ENCODE measurements around the gene NT5C. TPM values are rescaled to one million over a fixed set of nuclear protein-coding genes. Genes with fewer than 3 reads are reported as not detected.
"Not testable (repeated sequence)": the region's sequence is repeated elsewhere in the genome, so short reads cannot be mapped to it uniquely, and the experiment has no call there.

NT5C gene
- polyA plus RNA-seq (ENCODE audit: low read depth in 6 of 6): 100 to 1,000 TPM in 3 of 6 donors, 10 to 100 TPM in 3; 85.0 to 136 (median 111) TPM

DNA sequence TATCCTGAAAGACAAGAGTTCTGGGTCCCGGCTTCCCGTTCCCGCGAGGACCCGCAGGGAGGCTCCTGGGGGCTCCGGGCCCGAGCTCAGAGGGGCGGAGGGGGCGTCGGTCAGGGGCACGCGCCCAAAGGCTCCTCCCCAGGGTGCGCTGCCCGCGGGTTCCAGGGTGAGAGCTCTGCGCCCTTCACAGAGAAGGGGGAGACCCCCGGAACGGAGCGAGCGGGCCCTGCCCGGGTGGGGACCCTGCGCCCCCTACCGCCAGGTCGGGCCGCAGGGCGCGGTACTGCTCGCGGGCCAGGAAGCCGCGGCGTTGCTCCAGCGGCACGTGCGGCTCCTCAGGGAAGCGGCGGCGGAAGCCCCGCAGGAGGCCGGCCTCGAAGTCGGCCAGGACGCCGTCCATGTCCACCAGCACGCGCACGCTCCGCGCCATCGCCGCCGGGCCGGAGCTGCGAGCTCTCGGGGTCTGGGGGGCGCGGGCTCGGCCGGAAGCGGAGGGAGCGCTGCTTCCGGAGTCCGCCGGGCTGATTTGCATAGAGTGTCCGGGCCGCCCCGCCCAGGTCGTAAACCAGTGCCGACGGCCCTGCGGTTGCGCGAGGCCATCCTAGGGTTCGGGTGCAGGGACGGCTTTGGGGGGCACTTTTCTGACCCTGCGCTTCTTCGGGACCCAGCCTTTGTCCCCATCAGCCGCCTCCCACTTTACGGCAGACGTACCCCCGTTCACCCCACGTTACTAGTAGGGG lies at the start of gene NT5C:
NT5C (minus strand) TSS at position 465 of the 740 bp plus-strand sequence; CDS start at position 430, 35 bp downstream.
- no peaks in the 10 kb centered on the region for H3K27me3 Mint-ChIP-seq
- ATAC-seq (ENCODE audit: low read depth in 2 of 2) (peak; percentile 84 to 85), DNase-seq (peak; percentile 77)
- peak within 1 kb of the TSS; percentile 82 to 96 (median 94) for H3K27ac Mint-ChIP-seq
- H3K36me3 Mint-ChIP-seq: peaks cover 0 to 6% of the 10 kb centered on the region in 2 donors
- no peaks in the 10 kb centered on the region for H3K9me3 Mint-ChIP-seq
- H3K4me3 Mint-ChIP-seq: peak within 1 kb of the TSS; percentile 91 to 96 (median 94)
- peaks cover 10 to 37% (median 35%) of the 10 kb centered on the region in 3 donors for H3K4me1 Mint-ChIP-seq

GRCh38 chr17:75181110-75181509 lies 49.6 kb upstream of the NT5C start:
- no peaks in the 10 kb centered on the region for H3K36me3 Mint-ChIP-seq

DNA sequence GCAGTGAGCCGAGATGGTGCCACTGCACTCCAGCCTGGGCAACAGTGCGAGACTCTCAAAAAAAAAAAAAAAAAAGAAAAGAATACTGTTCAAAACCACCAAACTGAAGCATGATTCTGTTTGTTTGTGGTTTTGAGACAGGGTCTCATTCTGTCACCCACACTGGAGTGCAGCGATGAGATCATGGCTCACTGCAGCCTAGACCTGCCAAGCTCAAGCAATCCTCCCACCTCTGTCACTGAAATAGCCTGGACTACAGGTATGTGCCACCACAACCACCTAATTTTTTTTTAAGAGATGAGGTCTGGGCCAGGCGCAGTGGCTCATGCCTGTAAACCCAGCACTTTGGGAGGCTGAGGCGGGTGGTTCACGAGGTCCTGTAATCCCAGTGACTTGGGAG lies 46.9 kb upstream of the NT5C start:
- Mint-ChIP-seq H3K4me3 (no peak overlapping the region), H3K4me1 (peaks cover 11 to 56% (median 26%) of the 10 kb centered on the region in 3 donors), H3K27ac (no peak overlapping the region), H3K9me3 (no peaks in the 10 kb centered on the region), H3K27me3 (no peaks in the 10 kb centered on the region), H3K36me3 (peaks cover 0 to 6% of the 10 kb centered on the region in 2 donors)
- ATAC-seq (ENCODE audit: low read depth in 2 of 2) (no peak), DNase-seq (no peak)

More at GRCh38 chr17:75181110-75181509, 49.6 kb upstream of the NT5C start:
- DNase-seq: no peak
- H3K4me3 Mint-ChIP-seq: peak overlapping the region; percentile 87 to 98 (median 91)
- H3K9me3 Mint-ChIP-seq: peaks cover 0 to 5% (median 0%) of the 10 kb centered on the region in 7 donors
- peak overlapping the region in 5 of 6 donors; percentile 91 to 96 (median 94) for H3K27ac Mint-ChIP-seq
- no peaks in the 10 kb centered on the region for H3K27me3 Mint-ChIP-seq
- H3K4me1 Mint-ChIP-seq: peaks cover 20 to 55% (median 38%) of the 10 kb centered on the region in 3 donors
- no peak for ATAC-seq (ENCODE audit: low read depth in 2 of 2)

DNA sequence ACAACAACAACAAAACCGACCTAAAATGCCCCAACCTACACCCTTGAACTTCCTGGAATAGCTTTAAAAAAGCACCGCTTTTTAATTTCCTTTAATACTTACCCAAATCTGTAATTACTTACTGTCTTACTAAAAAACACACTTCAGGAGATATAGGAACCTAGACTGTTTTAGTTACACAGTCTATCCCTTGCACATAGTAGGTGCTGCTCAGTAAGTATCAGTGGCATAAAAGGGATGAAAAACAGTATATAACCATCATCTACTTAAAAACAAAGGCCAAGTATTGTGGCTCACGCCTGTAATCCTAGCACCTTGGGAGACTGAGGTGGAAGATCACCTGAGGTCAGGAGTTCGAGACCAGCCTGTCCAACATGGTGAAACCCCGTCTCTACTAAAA lies 45.1 kb upstream of the NT5C start:
- Mint-ChIP-seq H3K27me3 (no peaks in the 10 kb centered on the region), H3K9me3 (no peaks in the 10 kb centered on the region), H3K4me1 (peaks cover 5 to 55% (median 24%) of the 10 kb centered on the region in 3 donors), H3K4me3 (peak overlapping the region in 1 of 8 donors; percentile 48), H3K36me3 (peaks cover 4 to 8% of the 10 kb centered on the region in 2 donors), H3K27ac (peak overlapping the region in 1 of 6 donors; percentile 76)
- DNase-seq: no peak
- no peak for ATAC-seq (ENCODE audit: low read depth in 2 of 2)

GRCh38 chr17:75174996-75175395 lies 43.5 kb upstream of the NT5C start:
- H3K36me3 Mint-ChIP-seq: peaks cover 4 to 8% of the 10 kb centered on the region in 2 donors
- H3K27ac Mint-ChIP-seq: no peak overlapping the region
- ATAC-seq (ENCODE audit: low read depth in 2 of 2): no peak
- no peaks in the 10 kb centered on the region for H3K27me3 Mint-ChIP-seq
- no peaks in the 10 kb centered on the region for H3K9me3 Mint-ChIP-seq
- H3K4me3 Mint-ChIP-seq: peak overlapping the region in 2 of 8 donors; percentile 26 to 42
- peaks cover 0 to 42% (median 14%) of the 10 kb centered on the region in 3 donors for H3K4me1 Mint-ChIP-seq
- DNase-seq: no peak

- peaks cover 0 to 31% (median 9%) of the 10 kb centered on the region in 3 donors for H3K4me1 Mint-ChIP-seq
- ATAC-seq (ENCODE audit: low read depth in 2 of 2): no peak
- no peak overlapping the region for H3K4me3 Mint-ChIP-seq
- no peaks in the 10 kb centered on the region for H3K27me3 Mint-ChIP-seq
- no peak for DNase-seq
- H3K27ac Mint-ChIP-seq: peak overlapping the region in 2 of 6 donors; percentile 19 to 44
- peaks cover 4 to 8% of the 10 kb centered on the region in 2 donors for H3K36me3 Mint-ChIP-seq
- no peaks in the 10 kb centered on the region for H3K9me3 Mint-ChIP-seq
Measured at GRCh38 chr17:75173526-75173925, 42.0 kb upstream of the NT5C start.

DNA sequence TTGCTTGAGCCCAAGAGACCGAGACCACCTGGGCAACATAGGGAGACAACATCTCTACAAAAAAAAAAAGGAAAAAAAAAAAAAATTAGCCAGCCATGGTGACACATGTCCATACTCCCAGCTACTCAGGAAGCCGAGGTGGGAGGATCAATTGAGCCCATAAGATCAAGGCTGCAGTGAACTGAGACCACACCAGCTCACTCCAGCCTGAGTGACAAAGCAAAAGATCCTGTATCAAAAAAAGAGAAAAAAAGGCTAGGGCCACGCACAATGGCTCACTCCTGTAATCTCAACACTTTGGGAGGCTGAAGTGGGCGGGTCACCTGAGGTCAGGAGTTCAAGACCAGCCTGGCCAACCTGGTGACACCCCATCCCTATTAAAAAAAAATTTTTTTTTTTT lies 37.5 kb upstream of the NT5C start:
- no peaks in the 10 kb centered on the region for H3K9me3 Mint-ChIP-seq
- DNase-seq: no peak
- no peak overlapping the region for H3K4me3 Mint-ChIP-seq
- H3K4me1 Mint-ChIP-seq: peaks cover 0 to 5% (median 5%) of the 10 kb centered on the region in 3 donors
- H3K27ac Mint-ChIP-seq: peak overlapping the region in 1 of 6 donors; percentile 62
- H3K27me3 Mint-ChIP-seq: no peaks in the 10 kb centered on the region
- H3K36me3 Mint-ChIP-seq: peaks cover 4 to 7% of the 10 kb centered on the region in 2 donors
- ATAC-seq (ENCODE audit: low read depth in 2 of 2): no peak

GRCh38 chr17:75164606-75165005 lies 33.1 kb upstream of the NT5C start:
- not testable (repeated sequence) for H3K4me3 Mint-ChIP-seq; DNase-seq; H3K9me3 Mint-ChIP-seq; H3K4me1 Mint-ChIP-seq; ATAC-seq (ENCODE audit: low read depth in 2 of 2); H3K36me3 Mint-ChIP-seq; H3K27me3 Mint-ChIP-seq
- peak overlapping the region in 1 of 6 donors; percentile 26 for H3K27ac Mint-ChIP-seq

GRCh38 chr17:75163074-75163473 lies 31.5 kb upstream of the NT5C start:
- Mint-ChIP-seq H3K27me3 (no peaks in the 10 kb centered on the region), H3K9me3 (no peaks in the 10 kb centered on the region), H3K4me3 (no peak overlapping the region), H3K4me1 (no peaks in the 10 kb centered on the region), H3K27ac (no peak overlapping the region), H3K36me3 (no peaks in the 10 kb centered on the region)
- DNase-seq: no peak
- ATAC-seq (ENCODE audit: low read depth in 2 of 2): no peak

- Mint-ChIP-seq H3K4me3 (no peak overlapping the region), H3K27me3 (no peaks in the 10 kb centered on the region), H3K27ac (no peak overlapping the region), H3K9me3 (no peaks in the 10 kb centered on the region), H3K4me1 (peaks cover 4 to 14% (median 6%) of the 10 kb centered on the region in 3 donors), H3K36me3 (no peaks in the 10 kb centered on the region)
- ATAC-seq (ENCODE audit: low read depth in 2 of 2) (no peak), DNase-seq (no peak)
Measured at GRCh38 chr17:75160211-75160610, 28.7 kb upstream of the NT5C start.

DNA sequence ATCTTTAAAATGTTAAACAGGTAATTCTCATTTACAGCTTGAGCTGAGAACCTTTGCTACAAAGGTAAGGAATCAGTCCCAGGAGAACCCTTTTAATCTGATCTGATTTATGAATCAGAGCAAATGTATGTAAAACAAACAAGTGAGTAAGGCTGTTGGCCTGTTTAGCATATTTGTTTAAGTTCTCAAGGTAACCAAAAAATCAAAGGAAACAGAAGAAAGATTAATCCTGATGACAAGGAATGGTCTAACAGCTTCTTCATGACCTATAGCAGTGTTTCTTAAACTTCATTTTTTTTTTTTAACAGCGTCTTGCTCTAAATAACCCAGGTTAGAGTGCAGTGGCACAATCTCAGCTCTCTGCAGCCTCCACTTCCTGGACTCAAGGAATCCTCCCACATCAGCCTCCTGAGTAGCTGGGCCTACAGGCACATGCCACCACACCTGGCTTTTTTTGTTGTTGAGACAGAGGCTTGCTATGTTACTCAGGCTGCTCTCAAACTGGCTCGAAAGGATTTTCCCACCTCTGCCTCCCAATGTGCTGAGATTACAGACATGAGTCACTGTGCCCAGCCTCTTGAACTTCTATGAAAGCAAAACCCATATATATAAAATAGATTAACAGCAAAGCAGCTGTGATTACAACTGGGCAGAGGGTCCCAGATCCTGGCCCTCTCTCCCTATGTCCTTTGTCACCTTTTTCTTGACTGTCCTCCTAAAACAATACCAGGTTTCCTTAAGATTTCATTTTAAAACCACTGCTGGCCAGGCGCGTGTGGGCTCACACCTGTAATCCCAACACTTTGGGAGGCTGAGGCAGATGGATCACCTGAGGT lies 27.9 kb upstream of the NT5C start:
- Mint-ChIP-seq H3K27ac (no peak overlapping the region), H3K36me3 (no peaks in the 10 kb centered on the region), H3K27me3 (no peaks in the 10 kb centered on the region), H3K9me3 (no peaks in the 10 kb centered on the region), H3K4me1 (peaks cover 6 to 22% (median 11%) of the 10 kb centered on the region in 3 donors), H3K4me3 (peak overlapping the region in 1 of 8 donors; percentile 37)
- no peak for DNase-seq
- ATAC-seq (ENCODE audit: low read depth in 2 of 2): no peak

DNA sequence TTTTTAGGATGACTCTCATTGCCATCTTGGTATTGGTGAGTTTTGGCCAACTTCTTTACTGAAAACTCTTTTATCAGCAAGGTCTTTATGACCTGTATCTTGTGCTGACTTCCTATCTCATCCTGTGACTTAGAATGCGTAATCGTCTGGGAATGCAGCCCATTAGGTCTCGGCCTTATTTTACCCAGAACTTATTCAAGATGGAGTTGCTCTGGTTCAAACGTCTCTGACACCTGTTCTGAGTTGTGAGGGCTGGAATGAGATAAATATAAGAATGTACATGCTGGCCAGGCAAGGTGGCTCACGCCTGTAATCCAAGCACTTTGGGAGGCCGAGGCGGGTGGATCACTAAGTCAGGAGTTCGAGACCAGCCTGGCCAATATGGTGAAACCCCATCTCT lies 26.9 kb upstream of the NT5C start:
- not testable (repeated sequence) for H3K27ac Mint-ChIP-seq; ATAC-seq (ENCODE audit: low read depth in 2 of 2); H3K4me3 Mint-ChIP-seq; DNase-seq; H3K9me3 Mint-ChIP-seq; H3K27me3 Mint-ChIP-seq; H3K36me3 Mint-ChIP-seq
- peaks cover 10 to 28% (median 15%) of the 10 kb centered on the region in 3 donors for H3K4me1 Mint-ChIP-seq

DNA sequence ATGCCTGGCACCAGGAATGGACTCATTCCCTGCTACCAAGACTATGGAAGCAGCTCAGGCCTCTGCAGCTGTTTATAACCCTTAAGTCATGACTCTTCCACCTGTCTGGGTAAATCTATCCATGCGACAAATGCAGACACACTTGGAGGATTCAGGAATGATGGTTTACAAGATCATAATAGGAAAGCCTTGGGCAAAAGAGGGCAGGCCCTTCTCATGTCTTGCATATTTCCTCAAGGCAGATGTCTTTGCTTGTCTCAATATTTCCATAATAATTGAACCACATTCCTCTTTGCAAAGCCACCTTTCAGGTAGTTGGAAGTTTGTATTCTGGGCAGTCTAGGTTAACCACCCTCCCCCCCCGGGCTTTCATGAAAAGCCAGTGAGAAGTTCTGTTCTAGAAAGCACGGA lies 23.7 kb upstream of the NT5C start:
- no peak for ATAC-seq (ENCODE audit: low read depth in 2 of 2)
- no peak for DNase-seq
- Mint-ChIP-seq H3K4me3 (peak overlapping the region in 6 of 8 donors; percentile 87 to 97 (median 94)), H3K4me1 (peaks cover 27 to 42% (median 28%) of the 10 kb centered on the region in 3 donors), H3K27ac (peak overlapping the region in 2 of 6 donors; percentile 56 to 94), H3K36me3 (no peaks in the 10 kb centered on the region), H3K27me3 (no peaks in the 10 kb centered on the region), H3K9me3 (no peaks in the 10 kb centered on the region)
